ENCODE data around the gene CAMK2N2.

GRCh38 chr3:184283681-184284080, 22.3 kb upstream of the CAMK2N2 start:
- TF ChIP-seq POLR2A (IDR thresholded peaks at IDR 0.05; ENCODE audit: low read length), result no peak
- no peak for TF ChIP-seq GATA1 (IDR thresholded peaks at IDR 0.05; ENCODE audit: low read depth, low read length)

Measured in erythroblast (primary cell).